ES-I3 (cell line): ENCODE measurements around the gene SRPRA.

Experiments
- H3K36me3 ChIP-seq: 2 replicates; pipeline ENCODE4 v1.6.1; 2013; ENCODE audit warnings: mild to moderate bottlenecking, low read length, control low read depth, moderate library complexity; ENCODE audit not compliant: insufficient read depth
- H3K4me1 ChIP-seq: 2 replicates; pipeline ENCODE4 v1.6.1; 2013; ENCODE audit warnings: mild to moderate bottlenecking, control low read depth, low read length; ENCODE audit not compliant: insufficient read depth
- H3K9ac ChIP-seq: 2 replicates; pipeline ENCODE4 v1.6.1; 2013; ENCODE audit warnings: low read depth, mild to moderate bottlenecking, low read length, moderate library complexity
- H3K9me3 ChIP-seq: 2 replicates; pipeline ENCODE4 v1.6.1; 2013; ENCODE audit warnings: mild to moderate bottlenecking, low read length, moderate library complexity; ENCODE audit not compliant: control insufficient read depth, insufficient read depth

The SRPRA gene

DNA sequence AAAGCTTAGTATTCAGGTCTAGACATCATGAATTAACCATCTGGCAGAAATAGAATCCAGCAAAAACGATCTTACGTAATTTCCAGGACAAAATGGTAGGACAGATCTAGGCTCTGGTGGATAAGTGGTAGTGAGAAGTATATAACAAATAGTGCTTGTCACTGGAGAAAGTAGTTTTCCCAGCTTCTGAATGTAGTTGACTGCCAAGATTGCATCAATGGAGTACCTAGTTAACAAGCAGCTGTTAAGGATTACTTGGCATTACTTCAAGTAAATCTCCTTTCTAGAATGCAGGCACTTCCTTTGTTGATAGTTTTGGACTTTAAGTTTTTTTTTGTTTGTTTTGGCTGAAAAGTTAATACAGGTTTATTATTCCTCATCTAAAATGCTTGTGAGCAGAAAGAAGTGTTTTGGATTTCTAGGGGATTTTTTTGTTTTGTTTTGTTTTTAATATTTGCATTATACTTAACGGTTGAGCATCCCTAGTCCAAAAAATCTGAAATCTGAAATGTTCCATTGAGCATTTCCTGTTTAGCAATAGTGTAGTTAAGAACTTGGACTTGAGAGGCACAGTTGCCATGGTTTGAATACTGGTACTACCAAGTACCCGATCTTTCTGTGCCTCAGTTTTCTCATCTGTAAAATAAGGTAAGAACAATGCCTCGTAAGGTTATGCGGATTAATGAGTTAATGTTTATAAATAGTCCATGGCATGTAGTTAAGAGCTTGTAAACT, 36.8 kb downstream of the SRPRA start:
- Histone ChIP-seq H3K4me1 (no peaks in the 10 kb centered on the region), H3K9me3 (no peaks in the 10 kb centered on the region), H3K9ac (no peak overlapping the region), H3K36me3 (peaks cover 4% of the 10 kb centered on the region)

DNA sequence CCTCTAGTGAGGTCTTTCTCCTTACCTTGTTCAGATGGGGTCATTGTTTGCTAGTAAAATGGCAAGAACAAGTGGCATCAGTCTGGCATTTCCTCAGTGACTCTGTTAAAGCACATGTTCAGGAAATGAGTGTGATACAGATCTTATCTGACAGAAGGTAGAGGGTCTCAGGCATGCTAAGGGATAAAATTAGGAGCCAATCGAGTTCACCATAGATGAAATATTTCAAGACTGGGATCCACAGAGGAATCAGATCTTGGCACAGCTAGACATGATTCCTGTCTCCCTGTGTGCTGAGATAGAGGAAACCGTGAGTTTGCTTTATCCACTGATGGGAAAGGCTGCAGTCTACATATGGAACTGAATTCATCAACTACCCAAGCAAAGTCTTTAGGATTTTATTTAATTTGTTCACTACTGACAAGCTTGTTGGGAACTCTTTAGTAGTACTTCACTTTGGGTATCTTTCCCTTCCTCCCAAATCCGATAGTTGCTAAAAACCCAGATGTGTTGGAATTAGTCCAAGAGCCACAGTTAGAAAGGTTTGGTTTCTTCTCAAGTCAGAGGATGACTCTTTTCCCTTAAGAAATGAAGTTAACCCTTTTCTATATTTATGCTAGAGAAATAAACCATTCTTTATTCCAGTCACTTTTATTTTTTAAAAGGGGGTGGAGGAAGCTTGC, 38.7 kb downstream of the SRPRA start:
- no peaks in the 10 kb centered on the region for H3K4me1 ChIP-seq
- H3K36me3 ChIP-seq = peaks cover 4% of the 10 kb centered on the region; the same call in 1 of the 2 replicates
- peaks cover 6% of the 10 kb centered on the region for H3K9me3 ChIP-seq
- H3K9ac ChIP-seq = no peak overlapping the region

DNA sequence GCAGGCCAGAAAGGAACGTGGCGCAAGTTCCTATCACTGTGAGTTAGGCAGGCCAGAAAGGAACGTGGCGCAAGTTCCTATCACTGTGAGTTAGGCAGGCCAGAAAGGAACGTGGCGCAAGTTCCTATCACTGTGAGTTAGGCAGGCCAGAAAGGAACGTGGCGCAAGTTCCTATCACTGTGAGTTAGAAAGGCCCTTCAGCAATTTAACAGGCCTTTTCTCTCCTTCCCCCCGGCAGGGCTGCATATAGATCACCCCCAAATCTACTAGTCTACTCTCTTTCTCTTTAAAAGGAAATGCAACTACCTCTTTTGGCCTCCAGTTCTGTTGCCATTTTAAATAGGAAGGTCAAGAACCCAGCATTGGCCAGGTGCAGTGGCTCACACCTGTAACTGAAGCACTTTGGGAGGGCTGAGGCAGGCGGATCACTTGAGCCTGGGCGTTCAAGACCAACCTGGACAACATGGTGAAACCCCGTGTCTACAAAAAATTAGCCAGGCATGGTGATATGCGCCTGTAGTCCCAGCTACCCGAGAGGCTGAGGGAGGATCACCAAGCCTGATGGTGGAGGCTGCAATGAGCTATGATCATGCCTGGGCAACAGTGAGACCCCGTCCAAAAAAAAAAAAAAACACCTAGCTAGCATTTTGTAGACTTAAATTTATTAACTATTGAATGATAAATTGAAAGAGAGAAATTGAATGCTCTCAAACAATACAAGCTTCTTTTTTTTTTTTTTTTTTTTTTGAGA, 42.2 kb downstream of the SRPRA start:
- Histone ChIP-seq H3K9ac (no peak overlapping the region), H3K4me1 (no peaks in the 10 kb centered on the region), H3K36me3 (no peaks in the 10 kb centered on the region; the same call in 1 of the 2 replicates), H3K9me3 (peaks cover 6% of the 10 kb centered on the region)

DNA sequence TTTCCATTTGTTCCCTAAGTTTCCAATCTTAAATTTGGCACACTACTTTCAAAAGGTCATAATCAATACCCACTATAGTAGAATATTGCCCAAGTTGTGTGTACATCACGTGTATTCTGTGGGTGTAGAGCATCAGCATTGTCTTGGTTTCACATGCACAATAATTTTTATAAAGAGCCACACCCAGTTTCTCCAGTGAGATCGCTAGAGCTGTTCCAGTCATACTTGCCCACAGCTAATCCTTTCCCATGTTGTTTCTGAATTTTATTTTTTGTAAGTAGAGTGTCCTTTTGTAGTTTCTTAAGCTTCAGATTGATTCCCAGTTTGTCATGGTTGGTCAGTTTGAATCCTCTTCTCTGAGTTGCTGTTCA, 43.4 kb downstream of the SRPRA start:
- no peaks in the 10 kb centered on the region; the same call in 1 of the 2 replicates for H3K36me3 ChIP-seq
- no peak overlapping the region for H3K9ac ChIP-seq
- H3K9me3 ChIP-seq = peaks cover 6% of the 10 kb centered on the region
- no peaks in the 10 kb centered on the region for H3K4me1 ChIP-seq

DNA sequence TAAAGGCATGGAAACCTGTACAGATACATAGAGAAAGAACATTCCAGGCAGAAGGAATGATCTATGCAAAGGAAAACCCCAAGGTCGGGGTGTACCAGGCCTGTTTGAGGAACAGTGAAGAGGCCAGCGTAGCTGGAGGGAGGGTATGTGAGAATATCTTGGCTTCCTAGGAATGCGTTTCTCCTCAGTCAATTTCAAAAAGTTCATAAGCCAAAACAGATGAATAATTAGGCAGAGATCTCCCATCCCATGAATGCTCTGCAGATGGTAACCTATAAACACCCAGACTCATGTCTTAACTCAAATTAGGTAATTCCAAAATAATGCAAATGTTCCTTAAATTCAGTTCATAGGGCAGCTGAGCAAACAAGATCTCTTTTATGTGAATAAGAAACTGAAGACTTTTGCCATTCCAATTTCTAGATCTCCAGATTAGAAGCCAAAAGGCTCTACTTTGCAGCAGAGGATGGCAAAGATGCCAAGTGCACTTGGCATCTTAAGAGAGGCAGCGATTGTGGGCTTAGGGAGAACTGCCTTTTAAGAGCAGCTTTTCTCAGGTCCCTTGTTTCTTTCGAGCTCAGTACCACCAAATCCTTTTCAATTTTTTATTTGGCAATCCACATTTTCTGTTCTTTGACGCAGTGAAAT, 43.9 kb downstream of the SRPRA start:
- Histone ChIP-seq H3K9ac (no peak overlapping the region), H3K36me3 (no peaks in the 10 kb centered on the region; the same call in 1 of the 2 replicates), H3K9me3 (peaks cover 6% of the 10 kb centered on the region), H3K4me1 (no peaks in the 10 kb centered on the region)

DNA sequence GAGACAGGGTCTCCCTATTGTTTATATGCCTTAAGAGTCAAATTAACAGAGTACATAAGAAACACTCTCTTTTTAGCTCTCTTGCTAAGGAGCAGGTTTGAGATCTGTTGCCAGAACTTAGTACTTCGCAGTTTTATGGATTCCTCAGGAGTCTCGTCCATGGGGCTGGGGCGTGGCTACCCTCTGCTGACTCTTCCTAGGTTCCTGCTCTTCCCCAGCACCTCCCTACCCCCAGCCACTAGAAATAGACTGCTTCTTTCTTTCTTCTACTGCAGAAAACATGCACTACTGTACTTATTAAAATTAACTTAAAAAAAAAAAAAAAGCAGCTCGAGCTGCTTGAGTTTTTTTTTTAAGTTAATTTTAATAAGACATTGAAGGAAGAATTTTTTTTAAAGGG, 49.1 kb downstream of the SRPRA start:
- Histone ChIP-seq H3K9ac (no peak overlapping the region), H3K4me1 (no peaks in the 10 kb centered on the region)

DNA sequence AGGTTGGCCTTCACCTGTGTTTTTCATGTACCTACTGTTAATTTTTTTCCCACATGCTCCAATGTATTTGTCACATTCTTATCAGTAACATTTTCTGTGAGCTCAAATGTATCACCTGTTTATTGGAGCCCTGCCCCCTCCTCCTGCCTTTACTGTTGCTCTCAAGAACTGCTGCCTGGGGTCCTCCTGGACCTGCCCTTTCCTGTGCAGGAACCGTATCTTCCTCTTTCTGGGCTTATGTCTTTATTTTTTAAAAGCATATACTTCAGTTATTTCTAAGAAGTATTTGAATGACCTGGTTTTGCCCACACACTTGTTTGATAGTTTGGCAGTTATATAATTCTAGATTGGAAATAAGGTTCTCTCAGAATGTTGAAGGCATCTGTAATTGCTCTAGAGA, 51.2 kb downstream of the SRPRA start:
- Histone ChIP-seq H3K4me1 (peaks cover 5% of the 10 kb centered on the region; the same call in 1 of the 2 replicates), H3K9ac (no peak overlapping the region), H3K36me3 (no peaks in the 10 kb centered on the region), H3K9me3 (no peaks in the 10 kb centered on the region)

More for the DNA sequence above, 49.1 kb downstream of the SRPRA start:
- H3K36me3 ChIP-seq = no peaks in the 10 kb centered on the region
- no peaks in the 10 kb centered on the region for H3K9me3 ChIP-seq

DNA sequence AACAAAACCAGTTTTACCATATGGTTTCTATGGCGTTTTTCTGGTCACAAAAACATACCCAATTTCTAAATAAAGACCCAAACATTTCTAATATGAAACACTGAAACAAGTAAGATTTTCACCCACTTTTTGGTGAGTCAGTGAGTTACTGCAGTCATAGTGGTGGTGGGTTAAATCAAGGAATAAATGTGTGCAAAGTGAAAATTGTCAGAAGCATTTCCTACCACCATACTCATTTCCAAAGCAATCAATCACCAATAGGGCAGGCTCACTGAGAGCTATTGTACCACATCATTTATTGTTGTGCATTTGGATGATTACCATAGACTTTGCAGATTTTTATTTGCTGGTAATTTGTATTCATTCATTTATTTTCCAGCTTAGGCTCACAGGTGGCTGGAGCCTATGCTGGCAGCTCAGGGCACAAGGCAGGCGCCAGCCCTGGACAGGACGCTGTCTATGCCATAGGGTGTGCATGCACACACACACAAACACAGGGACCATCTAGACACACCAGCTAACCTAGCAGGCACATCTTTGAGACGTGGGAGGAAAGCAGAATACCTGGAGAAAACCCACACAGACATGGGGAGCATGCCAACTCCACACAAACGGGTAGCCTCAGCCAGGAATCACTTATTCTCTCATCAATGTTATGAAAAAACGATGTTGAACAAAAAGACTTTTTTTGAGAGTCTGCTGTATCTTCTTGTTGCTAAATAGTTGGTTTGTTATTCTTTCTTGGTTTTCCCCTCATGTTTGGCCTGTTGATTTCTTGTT, 52.0 kb downstream of the SRPRA start:
- no peak overlapping the region for H3K9ac ChIP-seq

DNA sequence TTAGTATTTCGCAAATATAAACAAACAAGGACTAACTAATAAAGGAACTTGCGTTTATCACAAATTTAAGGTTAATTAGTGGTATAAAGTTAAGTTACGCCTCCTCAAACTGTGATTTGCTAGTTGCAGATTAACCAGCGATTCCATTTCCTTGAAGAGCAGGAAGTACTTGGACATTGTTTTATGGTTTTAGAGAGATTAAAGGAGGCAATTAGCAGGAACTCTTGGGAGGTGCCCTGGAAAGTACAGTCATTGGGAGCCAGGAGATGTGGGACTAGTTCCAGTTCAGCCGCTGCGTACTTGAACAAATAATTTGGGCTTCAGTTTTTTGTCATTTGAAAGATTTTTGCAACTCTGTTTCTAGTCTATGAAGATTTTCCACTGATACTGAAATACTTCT, 53.9 kb downstream of the SRPRA start:
- Histone ChIP-seq H3K36me3 (no peaks in the 10 kb centered on the region), H3K9ac (no peak overlapping the region), H3K4me1 (peaks cover 5% of the 10 kb centered on the region; the same call in 1 of the 2 replicates), H3K9me3 (no peaks in the 10 kb centered on the region)

More for the DNA sequence above, 52.0 kb downstream of the SRPRA start:
- Histone ChIP-seq H3K4me1 (peaks cover 5% of the 10 kb centered on the region; the same call in 1 of the 2 replicates), H3K9me3 (no peaks in the 10 kb centered on the region), H3K36me3 (no peaks in the 10 kb centered on the region)

DNA sequence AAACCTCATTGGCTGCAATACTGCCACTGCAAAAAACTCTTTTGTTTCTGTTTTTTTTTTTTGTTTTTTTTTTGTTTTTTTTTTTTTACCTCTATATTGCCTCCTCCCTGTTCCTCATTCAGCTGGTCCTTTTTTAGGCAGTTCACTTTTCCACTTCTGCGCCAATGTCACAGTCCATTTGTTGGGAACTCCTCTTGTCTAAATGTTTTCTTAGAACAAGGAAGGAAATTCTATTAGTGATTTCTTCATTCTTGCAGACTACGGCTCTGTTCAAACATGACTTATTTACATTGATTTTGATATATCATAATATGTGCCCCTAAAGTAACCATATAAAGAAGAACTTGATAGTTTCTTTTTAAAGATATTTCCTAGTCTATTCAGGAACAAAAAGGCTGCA, 54.3 kb downstream of the SRPRA start:
- Histone ChIP-seq H3K36me3 (peaks cover 4% of the 10 kb centered on the region; the same call in 1 of the 2 replicates), H3K9me3 (no peaks in the 10 kb centered on the region), H3K9ac (no peak overlapping the region), H3K4me1 (peaks cover 5% of the 10 kb centered on the region; the same call in 1 of the 2 replicates)
